ENCODE measurements around the gene TSKU. TPM values are rescaled to one million over a fixed set of nuclear protein-coding genes. Genes with fewer than 3 reads are reported as not detected.

Gene TSKU
- total RNA-seq, 2 donors from 2014 or later: 3.2 to 45.6 TPM

DNA sequence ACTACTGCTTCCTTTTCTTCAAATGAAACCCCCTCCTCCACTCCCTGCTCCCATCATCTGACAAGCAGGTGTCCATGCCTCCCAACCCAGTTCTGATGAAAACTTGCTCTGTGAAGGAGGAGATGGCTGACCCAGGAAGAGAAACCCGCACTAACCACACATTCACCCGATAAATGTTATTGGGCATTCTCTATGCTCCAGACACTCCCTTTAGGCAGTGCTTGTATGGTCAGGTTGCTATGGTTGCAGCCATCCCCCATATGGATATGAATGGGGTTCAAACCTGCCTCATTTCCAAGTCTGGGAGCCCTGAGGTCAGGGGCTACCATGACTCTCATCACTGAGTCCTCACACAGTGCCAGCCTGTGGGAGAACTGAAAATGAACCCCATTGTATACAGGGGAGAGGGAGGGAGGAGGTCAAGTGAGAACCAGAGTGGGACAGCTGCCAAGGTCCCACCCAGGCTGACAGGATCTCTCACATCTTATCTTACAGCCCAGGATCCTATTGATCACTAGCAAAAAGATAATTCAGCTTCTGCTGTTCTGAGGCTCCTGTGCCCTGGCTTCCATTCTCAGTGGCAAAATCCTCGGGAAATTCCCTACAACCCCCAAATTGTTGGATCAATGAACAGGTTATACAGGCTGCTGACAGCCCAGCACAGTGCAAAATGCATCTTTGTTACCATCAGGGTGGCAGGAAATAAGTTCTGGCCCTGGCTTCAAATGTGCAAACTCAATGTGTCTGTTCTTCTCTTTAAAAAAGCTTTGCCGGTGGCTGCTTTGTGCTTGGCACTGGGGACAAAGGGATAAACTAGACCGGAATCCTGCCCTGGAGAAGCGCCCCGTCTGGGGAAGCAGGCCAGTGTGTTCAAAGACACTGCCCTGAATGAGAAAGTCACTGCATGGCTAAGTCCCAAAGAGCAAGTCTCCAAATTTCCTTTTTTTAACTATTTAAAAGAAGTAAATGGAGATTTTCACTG is 54.8 kb downstream of the TSKU start:
- peaks cover 28% of the 10 kb centered on the region for H3K27me3 Mint-ChIP-seq
- H3K36me3 Mint-ChIP-seq (ENCODE audit: low read depth): no peaks in the 10 kb centered on the region
- no peak overlapping the region for H3K4me3 Mint-ChIP-seq
- no peak for ATAC-seq (replicated peaks)
- H3K9me3 Mint-ChIP-seq: no peaks in the 10 kb centered on the region
- H3K4me1 Mint-ChIP-seq: no peaks in the 10 kb centered on the region
- H3K27ac Mint-ChIP-seq: no peak overlapping the region

DNA sequence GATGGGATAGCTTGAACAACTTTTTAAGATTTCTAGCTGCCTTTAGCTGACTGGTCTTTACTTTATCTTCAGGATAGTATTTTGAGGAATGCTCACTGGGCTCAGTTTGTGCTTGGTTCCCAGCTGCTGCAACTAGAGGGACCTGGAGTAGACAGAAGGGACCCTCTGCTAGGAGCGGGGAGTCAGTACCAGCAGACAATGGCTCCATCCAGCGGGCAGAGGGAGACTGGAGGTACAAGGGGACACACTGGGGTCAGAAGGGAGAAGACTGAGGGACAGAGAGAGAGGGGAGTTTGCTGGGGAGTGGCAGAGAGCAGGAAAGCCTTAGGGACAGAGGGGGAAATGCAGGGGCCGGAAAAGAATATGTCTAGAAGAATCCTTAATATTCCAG is 55.5 kb downstream of the TSKU start:
- no peak overlapping the region for H3K27ac Mint-ChIP-seq
- H3K27me3 Mint-ChIP-seq: peaks cover 30% of the 10 kb centered on the region
- H3K9me3 Mint-ChIP-seq: no peaks in the 10 kb centered on the region
- H3K4me1 Mint-ChIP-seq: no peaks in the 10 kb centered on the region
- H3K36me3 Mint-ChIP-seq (ENCODE audit: low read depth): no peaks in the 10 kb centered on the region
- no peak overlapping the region for H3K4me3 Mint-ChIP-seq
- ATAC-seq (replicated peaks): no peak

DNA sequence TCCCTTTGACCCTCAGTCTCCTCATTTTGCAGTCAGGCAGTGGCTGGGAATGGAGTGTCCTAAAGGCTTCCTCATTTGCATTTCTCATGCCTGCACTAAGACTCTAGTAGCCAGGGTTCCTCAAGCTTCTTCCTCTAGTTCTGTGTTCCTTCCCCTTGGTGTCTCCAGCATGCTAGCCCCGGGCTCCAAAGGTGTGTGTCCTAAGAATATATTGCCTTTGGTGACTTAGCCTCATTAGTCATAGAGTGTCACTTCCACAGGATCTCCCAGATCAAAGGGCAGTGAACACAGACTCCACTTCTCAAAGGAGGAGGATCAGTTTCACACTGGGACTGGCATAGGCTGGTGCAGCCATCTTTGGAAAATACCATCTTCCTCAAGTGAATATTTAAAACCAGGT is 56.2 kb downstream of the TSKU start:
- Mint-ChIP-seq H3K4me1 (no peaks in the 10 kb centered on the region), H3K9me3 (no peaks in the 10 kb centered on the region), H3K36me3 (ENCODE audit: low read depth) (no peaks in the 10 kb centered on the region), H3K27ac (no peak overlapping the region), H3K27me3 (peaks cover 32% of the 10 kb centered on the region), H3K4me3 (no peak overlapping the region)
- no peak for ATAC-seq (replicated peaks)

DNA sequence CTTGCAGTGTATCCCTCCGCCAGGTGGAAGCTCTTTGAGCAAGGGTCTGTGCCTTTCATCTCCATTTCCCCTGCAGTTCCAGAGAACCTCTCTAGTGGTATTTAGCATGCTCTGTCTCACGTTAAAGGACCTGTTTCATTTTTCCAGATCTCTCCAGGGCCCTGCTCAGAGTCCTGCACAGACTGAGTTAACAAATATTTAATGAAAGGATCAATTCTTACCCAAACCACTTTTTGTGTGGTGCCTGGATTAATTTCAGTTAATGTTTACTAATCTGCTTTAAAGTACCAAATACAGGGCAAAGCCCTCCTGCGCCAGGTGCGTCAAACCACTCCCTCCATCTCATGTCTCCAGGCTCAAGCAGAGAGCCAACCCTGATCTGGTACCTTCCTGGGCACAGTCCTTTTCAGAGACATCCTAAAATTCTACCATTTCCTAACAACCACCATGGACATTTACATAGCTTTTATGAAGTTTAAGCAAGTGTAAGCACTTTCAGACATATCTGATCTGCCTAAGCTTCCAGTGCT is 58.8 kb downstream of the TSKU start:
- H3K36me3 Mint-ChIP-seq (ENCODE audit: low read depth): no peaks in the 10 kb centered on the region
- H3K4me1 Mint-ChIP-seq: no peaks in the 10 kb centered on the region
- no peak for ATAC-seq (replicated peaks)
- H3K9me3 Mint-ChIP-seq: no peaks in the 10 kb centered on the region
- H3K27ac Mint-ChIP-seq: no peak overlapping the region
- H3K27me3 Mint-ChIP-seq: peaks cover 38% of the 10 kb centered on the region
- no peak overlapping the region for H3K4me3 Mint-ChIP-seq

DNA sequence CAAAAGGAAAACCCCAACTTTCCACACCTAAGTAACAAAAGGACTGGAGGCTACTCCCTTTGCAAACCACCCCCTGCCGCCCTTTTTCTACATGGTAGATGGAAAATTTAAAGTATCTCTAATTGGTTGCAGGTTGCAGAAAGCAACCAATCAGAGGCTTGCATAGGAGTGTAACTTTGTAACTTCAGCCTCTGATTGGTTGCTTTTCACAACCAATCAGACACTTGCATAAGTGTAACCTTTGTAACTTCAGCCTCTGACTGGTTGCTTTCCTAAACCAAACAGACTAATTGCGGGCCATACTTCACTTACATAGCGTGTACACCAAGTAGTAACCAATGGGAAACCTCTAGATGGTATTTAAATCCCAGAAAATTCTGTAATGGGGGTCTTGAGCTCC is 60.8 kb downstream of the TSKU start:
- ATAC-seq (replicated peaks): no peak
- no peaks in the 10 kb centered on the region for H3K4me1 Mint-ChIP-seq
- H3K36me3 Mint-ChIP-seq (ENCODE audit: low read depth): no peaks in the 10 kb centered on the region
- no peak overlapping the region for H3K27ac Mint-ChIP-seq
- peaks cover 44% of the 10 kb centered on the region for H3K27me3 Mint-ChIP-seq
- H3K9me3 Mint-ChIP-seq: no peaks in the 10 kb centered on the region
- H3K4me3 Mint-ChIP-seq: no peak overlapping the region

DNA sequence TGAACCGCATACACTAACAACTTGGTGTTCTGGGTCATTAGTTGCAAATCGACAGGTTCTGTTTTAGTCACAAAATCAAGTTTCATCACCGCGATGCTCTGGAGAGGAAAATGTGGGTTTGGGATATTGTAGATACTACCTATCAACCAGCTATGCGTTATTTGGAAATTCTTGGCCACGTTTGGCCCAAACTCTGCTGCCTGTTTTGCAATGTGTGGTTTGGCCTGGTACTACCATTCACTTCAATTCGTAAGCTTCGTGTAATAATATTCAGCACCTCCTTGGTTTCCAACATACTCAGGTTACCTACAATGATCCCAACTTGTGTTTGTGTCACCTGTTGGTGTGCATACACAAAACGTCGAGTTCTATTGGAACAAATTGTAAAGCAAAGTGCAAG is 61.4 kb downstream of the TSKU start:
- Mint-ChIP-seq H3K36me3 (ENCODE audit: low read depth) (no peaks in the 10 kb centered on the region), H3K4me3 (no peak overlapping the region), H3K9me3 (no peaks in the 10 kb centered on the region), H3K27me3 (peaks cover 41% of the 10 kb centered on the region), H3K4me1 (no peaks in the 10 kb centered on the region), H3K27ac (no peak overlapping the region)
- ATAC-seq (replicated peaks): no peak

DNA sequence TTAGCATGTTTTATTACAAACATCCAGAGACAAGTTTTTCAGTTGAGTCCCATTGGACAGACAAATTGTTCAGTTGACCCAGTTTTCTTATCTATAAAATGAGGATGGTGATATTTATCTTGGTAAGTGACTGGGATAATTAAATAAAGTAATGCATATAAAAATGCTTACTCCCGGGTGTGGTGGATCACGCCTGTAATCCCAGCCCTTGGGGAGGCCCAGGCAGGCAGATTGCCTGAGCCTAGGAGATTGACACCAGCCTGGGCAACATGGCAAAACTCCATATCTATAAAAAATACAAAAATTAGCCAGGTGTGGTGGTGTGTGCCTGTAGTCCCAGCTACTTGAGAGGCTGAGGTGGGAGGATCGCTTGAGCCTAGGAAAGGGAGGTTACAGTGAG is 61.9 kb downstream of the TSKU start:
- H3K4me1 Mint-ChIP-seq: no peaks in the 10 kb centered on the region
- no peak overlapping the region for H3K27ac Mint-ChIP-seq
- H3K36me3 Mint-ChIP-seq (ENCODE audit: low read depth): no peaks in the 10 kb centered on the region
- no peaks in the 10 kb centered on the region for H3K9me3 Mint-ChIP-seq
- no peak for ATAC-seq (replicated peaks)
- no peak overlapping the region for H3K4me3 Mint-ChIP-seq
- peaks cover 39% of the 10 kb centered on the region for H3K27me3 Mint-ChIP-seq

DNA sequence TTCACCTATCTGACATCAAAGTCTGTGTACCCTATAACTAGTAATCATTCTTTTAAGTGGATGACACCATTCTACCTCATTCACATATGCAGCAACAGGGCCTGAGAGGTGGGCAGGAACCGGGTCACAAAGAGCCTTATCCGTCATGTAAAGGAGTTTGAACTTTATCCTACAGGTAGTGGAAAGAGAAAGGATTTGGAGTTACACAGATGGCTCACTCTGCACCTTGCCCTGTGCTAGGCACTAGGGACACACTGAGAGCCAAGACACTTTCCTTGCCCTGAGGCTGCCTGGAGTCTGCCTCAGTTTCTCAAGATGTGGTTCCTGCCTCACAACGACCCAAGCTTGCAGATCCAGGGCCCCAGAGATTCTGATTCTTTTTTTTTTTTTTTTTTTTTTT is 63.3 kb downstream of the TSKU start:
- no peaks in the 10 kb centered on the region for H3K36me3 Mint-ChIP-seq (ENCODE audit: low read depth)
- no peaks in the 10 kb centered on the region for H3K9me3 Mint-ChIP-seq
- no peak for ATAC-seq (replicated peaks)

More for the DNA sequence above, 63.3 kb downstream of the TSKU start:
- H3K4me1 Mint-ChIP-seq: no peaks in the 10 kb centered on the region
- no peak overlapping the region for H3K4me3 Mint-ChIP-seq
- H3K27me3 Mint-ChIP-seq: peaks cover 30% of the 10 kb centered on the region
- no peak overlapping the region for H3K27ac Mint-ChIP-seq

Other genes with a start within 250 kb of the TSKU start
- gene LRRC32, start 112.6 kb upstream of the TSKU start, total RNA-seq: 1 to 10 TPM; 4.5 to 5.6 TPM
- gene ACER3, start 77.6 kb downstream of the TSKU start, total RNA-seq: 10 to 100 TPM; 13.0 to 17.0 TPM